HG03175 (cell line): ENCODE data around the gene KRT84.

Experiments used
- ATAC-seq: cut with Tn5 transposase; IDR thresholded peaks from one replicate; pipeline ENCODE4 v1.9.1; 2021; ENCODE audit warnings: mild to moderate bottlenecking, moderate library complexity; ENCODE audit not compliant: unreplicated experiment

Gene KRT84

GRCh38 chr12:52385226-52385702, at the start of gene KRT84:
Gene KRT84 (minus strand): TSS chr12:52385652. CDS start chr12:52385585, 67 bp downstream.
- no peak for ATAC-seq

GRCh38 chr12:52434760-52435530, 49.5 kb upstream of the KRT84 start:
- no peak for ATAC-seq

GRCh38 chr12:52434081-52434733, 48.8 kb upstream of the KRT84 start, which contains the start of gene KRT75:
Gene KRT75 (minus strand): TSS chr12:52434371. CDS start chr12:52434304, 67 bp downstream.
- no peak for ATAC-seq

DNA sequence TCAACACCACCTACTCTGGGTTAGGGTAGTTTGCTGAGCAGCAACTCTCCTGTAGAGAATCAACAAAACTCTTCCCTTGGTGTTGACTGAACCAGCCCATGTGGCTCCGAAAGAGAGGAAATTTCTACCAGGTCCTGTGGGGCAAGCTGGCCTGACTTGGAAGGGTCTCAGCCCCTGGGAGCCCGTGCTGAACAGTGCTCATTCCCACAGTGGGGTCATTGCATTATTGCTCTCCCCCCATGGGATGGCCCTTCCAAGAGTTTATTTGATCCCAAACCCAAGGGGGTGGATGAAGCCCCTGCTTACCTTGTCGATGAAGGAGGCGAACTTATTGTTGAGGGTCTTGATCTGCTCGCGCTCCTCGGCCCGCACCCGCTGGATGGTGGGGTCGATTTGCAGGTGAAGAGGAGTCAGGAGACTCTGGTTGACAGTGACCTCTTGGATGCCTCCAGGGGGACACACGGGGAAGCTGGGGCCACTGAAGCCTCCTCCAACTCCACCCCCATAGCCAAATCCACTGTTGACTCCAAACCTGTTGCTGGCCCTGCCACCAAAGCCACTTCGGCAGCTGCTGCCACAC, 48.1 kb upstream of the KRT84 start:
- ATAC-seq: no peak

- no peak for ATAC-seq
Observed at GRCh38 chr12:52432559-52433207, 47.2 kb upstream of the KRT84 start.

DNA sequence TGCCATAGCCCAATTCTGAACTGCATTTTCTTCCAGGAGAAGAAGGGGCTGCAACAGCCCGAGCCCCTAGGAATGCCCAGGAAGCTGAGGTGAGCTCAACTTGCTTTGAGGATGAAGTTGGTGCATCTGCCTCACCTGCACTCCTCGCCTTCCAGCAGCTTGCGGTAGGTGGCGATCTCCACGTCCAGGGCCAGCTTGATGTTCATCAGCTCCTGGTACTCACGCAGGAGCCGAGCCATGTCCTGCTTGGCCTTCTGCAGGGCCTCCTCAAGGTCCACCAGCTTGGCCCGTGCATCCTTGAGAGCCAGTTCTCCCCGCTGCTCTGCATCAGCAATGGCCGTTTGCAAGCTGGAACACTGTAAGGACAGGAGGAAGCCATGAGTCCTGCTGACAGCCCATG, 42.7 kb upstream of the KRT84 start:
- ATAC-seq: no peak

DNA sequence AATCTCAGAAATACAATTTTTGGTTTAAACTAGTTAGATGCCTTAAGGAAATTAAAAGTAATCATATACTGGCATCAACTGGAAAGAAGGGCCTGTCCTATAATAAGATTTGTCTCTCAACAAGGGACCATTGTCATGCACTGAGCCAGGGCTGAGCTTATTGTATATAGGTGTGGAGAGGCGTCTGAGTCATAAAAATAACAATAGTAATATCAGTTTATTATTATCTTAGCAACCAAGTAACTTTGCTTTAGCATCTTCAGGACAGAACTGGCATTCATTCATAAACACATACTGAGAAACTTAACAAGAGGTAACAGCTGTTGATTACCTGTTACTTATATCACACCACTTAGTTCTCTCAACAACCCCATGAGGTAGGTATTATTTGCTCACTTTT, 41.6 kb upstream of the KRT84 start:
- no peak for ATAC-seq

DNA sequence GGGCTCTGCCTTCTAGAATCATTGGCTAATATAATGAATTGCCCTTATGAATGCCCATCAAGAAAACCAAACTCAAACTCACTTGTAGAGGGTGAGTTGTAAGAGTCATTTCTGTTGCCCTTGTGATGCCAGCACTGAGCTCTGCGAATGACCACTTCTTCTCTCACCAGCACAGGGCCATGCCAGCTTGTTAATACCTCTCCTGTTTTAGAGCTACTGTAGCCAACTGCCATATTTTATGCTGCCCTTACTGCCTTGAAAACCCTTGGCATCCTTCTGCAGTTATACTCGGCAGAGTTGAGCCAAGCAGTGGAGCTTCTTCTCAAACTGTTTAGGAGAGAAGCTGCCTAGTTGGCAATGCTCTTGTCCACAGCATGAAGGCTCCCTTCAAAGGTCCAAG, 40.6 kb upstream of the KRT84 start:
- ATAC-seq: no peak

- ATAC-seq: no peak
Observed at GRCh38 chr12:52425466-52425865, 40.0 kb upstream of the KRT84 start.

- no peak for ATAC-seq
Observed at GRCh38 chr12:52423661-52424500, 38.4 kb upstream of the KRT84 start.

DNA sequence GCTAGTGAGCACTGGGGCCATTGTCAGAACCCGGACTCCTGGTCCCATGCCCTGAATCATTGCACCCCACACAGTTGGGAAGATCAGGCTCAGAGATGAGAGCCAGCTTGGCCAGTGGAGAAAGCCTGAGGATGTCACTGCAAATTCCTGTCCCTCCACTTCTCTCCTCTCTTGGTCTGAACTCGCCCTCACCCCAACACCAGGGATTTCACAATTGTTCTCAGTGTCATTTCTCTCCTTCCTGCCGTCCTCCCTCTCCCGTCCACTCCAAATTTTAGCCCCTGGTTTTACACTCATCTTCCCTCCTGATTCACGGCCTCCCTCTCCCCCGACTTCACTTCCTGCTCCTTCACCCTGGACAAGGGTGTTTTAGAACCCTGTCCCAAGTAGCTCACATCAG, 37.6 kb upstream of the KRT84 start:
- ATAC-seq: no peak

- no peak for ATAC-seq
Observed at GRCh38 chr12:52419656-52420055, 34.2 kb upstream of the KRT84 start.

GRCh38 chr12:52418576-52419110, 33.2 kb upstream of the KRT84 start:
- no peak for ATAC-seq

DNA sequence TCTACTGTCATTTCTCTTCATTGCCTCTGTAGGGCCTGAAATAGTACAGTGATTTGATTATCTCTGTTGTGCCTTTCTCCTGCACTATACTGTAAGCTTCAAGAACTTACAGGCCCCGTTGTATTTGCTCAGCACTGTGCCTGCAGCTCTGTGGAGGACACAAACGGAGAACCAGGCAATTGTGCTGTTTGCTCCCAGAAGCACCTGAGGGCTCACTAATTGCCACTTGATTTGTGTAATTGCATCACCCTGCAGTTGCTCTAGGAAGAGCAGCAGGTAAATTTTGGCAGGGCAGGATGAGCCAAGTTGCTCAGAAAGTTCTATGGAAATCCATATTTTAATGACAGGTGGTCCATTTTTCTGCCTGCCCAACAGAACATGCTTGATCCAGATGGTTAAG, 32.3 kb upstream of the KRT84 start:
- no peak for ATAC-seq

DNA sequence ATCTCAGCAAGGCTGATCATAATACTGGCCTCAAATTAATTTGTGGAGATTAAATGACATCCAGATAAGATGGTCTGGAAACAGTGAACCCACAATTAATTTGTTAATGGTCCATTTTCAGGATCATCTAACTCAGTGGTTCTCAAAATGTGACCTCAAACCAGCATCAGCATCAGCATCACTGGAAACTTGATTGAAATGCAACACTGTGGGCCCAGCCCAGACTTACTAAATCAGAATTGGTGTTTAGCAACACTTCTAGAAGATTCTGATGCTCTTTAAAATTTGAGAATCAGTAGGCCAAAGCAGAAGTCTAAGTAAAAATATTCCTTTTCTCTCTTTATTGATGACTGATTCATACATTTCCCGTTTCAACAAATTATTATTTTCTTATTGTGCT, 31.3 kb upstream of the KRT84 start:
- no peak for ATAC-seq

DNA sequence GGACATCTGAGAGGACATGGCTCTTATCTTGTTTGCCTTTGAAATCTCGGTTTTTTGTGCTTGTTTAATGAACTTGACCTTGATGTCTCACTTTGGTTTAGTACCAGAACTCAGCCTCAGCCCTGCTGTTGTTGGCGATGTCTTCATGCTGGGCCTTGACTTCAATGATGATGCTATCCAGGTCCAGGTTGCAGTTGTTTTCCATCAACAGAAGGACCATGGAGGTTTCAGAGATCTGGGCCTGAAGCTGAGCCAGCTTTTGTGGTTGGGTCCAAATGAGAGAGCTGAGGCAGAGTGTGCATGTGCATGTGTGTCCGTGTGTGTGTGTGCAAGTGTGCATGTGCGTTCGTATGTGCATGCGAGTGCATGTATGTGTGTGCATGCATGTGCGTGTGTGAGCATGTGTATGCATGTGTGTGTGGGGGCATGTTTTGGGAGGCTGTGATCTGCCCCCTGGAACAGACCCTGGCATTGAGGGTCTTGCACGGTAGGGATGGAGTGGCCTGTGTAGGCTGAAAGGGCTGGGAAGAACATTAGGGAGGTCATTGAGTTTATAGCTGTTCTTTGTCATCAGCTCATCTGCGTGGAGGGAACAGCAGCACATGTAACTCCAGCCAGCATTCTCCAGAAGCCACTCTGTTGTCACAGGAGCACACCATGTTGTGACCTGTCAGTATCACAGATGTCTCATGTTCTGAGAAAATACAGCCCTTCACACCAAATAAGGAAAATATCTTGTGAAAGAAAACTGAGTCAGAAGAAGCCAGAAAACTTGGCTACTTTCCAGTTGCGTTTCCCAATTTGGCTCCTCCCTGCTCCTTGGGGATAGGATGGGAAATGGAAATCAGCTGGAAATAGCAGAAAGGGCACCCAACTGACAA, 30.7 kb upstream of the KRT84 start:
- no peak for ATAC-seq

- no peak for ATAC-seq
Observed at GRCh38 chr12:52414936-52415335, 29.5 kb upstream of the KRT84 start.

DNA sequence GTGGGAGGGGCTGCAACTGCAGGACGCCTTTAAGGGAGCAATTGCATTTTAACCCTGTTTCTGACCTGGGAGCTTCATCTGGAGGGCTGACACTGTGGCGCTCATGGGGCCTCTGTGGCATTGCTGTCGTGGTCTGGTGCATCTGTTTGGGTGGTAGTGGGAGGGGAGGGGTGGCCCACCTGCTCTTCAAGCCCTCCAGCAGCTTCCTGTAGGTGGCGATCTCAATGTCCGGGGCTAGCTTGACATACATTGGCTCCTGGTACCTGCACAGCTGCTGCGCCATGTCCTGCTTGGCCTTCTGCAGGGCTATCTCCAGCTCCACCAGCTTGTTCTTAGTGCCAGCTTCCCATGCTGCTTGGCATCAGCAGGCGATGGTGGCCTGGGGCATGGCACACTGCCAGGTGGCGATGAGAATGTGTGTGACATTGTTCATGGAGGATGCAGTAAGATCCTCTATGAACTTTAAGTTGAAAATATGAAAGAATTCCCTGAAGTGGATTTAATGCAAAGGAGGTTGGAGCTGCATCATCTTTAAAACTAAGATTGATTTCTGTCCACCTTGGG, 28.4 kb upstream of the KRT84 start:
- ATAC-seq: no peak

GRCh38 chr12:52413202-52413601, 27.8 kb upstream of the KRT84 start:
- ATAC-seq: no peak
